ENCODE measurements around the gene BROX.

DNA sequence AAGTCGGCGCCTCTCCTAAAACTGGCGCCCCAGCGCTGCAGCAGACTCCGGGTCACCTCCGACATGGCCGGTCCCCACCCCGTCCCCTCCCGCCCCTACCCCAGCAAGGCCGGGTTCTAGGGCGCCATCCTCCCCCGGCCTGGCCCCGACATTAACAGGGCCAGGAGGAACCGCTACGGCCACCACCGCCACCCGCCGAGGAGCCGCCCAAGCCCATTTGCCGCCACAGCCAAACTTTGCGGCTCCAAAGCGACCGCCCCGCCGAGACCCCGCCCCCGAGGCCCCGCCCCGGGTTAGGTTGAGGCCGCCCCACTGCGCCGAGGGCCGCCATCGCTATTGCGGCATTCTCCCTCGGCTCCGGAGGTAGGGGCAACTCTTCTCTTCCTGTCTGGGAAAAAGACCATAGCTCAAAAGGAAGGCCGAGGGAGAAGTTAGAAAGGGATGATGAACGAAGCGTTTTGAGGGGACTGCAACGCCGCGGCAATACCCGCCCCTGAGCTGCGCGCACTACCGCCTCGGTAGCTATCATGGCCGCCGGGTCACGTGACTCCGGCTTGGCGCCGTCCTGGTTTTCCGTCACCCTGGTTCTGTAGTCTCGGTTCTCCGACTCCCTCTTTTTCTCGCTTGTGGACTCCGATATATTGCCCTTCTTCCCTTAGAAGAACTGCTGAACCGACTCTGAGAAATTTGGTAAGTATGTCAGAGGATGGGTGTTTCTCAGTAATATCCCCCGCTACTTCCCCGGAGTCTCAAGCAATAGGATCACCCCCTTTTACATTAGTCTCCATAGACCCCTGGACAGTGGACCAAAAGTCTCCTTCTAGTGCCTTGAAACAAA, at the start of gene BROX, which contains the start of gene AIDA:
- TF ChIP-seq, protein P1, sequence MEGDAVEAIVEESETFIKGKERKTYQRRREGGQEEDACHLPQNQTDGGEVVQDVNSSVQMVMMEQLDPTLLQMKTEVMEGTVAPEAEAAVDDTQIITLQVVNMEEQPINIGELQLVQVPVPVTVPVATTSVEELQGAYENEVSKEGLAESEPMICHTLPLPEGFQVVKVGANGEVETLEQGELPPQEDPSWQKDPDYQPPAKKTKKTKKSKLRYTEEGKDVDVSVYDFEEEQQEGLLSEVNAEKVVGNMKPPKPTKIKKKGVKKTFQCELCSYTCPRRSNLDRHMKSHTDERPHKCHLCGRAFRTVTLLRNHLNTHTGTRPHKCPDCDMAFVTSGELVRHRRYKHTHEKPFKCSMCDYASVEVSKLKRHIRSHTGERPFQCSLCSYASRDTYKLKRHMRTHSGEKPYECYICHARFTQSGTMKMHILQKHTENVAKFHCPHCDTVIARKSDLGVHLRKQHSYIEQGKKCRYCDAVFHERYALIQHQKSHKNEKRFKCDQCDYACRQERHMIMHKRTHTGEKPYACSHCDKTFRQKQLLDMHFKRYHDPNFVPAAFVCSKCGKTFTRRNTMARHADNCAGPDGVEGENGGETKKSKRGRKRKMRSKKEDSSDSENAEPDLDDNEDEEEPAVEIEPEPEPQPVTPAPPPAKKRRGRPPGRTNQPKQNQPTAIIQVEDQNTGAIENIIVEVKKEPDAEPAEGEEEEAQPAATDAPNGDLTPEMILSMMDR (IDR thresholded peaks at IDR 0.05): no peak
- TF ChIP-seq POLR2A (IDR thresholded peaks at IDR 0.05): peak in 1 of 4 donors; percentile 64
